Naive thymus-derived CD4-positive, alpha-beta T cell (primary cell): ENCODE measurements around the gene CDH13. TPM values are rescaled to one million over a fixed set of nuclear protein-coding genes. Genes with fewer than 3 reads are reported as not detected.

ENCODE experiments used
- ATAC-seq: fragments of 150-1000 bp; cut with Tn5 transposase; 2 replicates; pipeline ENCODE4 v1.10.0; 2021; ENCODE audit warnings: mild to moderate bottlenecking, moderate library complexity
- CTCF ChIA-PET: fragments of 350-600 bp; sonication (Branson Sonifier 250); formaldehyde crosslinking; loops from one replicate; lab custom pipeline; 2021; ENCODE audit warnings: antibody characterized with exemption; lab: Charles Lee
- POLR2A ChIA-PET: fragments of 350-600 bp; sonication (Branson Sonifier 250); formaldehyde crosslinking; loops from one replicate; lab custom pipeline; 2021; ENCODE audit warnings: antibody characterized with exemption, inconsistent platforms; lab: Charles Lee
- DNase-seq, 9 donors: peaks; one replicate each; pipeline versions ENCODE4 v3.0.0 to v3.0.0-alpha.2; 2020 to 2022; ENCODE audit warnings: mixed read lengths in 1 of 9
- H3K27ac ChIP-seq: one replicate; pipeline ENCODE4 v1.7.0; 2013; ENCODE audit warnings: mild to moderate bottlenecking, low read depth, low read length, moderate library complexity
- H3K27me3 ChIP-seq, 2 donors: one replicate each; pipeline ENCODE4 v1.7.0; 2013; ENCODE audit warnings: low read length in 2 of 2, mild to moderate bottlenecking in 2 of 2, moderate library complexity in 2 of 2; ENCODE audit not compliant: control insufficient read depth in 2 of 2, insufficient read depth in 2 of 2
- H3K36me3 ChIP-seq, 3 experiments: 1 replicate in 2 of 3; 2 replicates in 1 of 3; pipeline ENCODE4 v1.7.0; 2013; ENCODE audit warnings: low read length in 3 of 3, mild to moderate bottlenecking in 3 of 3, moderate library complexity in 1 of 3; ENCODE audit not compliant: insufficient read depth in 3 of 3, control insufficient read depth in 2 of 3
- H3K4me1 ChIP-seq, 2 donors: one replicate each; pipeline ENCODE4 v1.7.0; 2013; ENCODE audit warnings: low read length in 2 of 2, mild to moderate bottlenecking in 2 of 2, moderate library complexity in 1 of 2; ENCODE audit not compliant: control insufficient read depth in 2 of 2, insufficient read depth in 2 of 2
- H3K4me3 ChIP-seq: 2 replicates; pipeline ENCODE4 v1.7.0; 2013; ENCODE audit warnings: mild to moderate bottlenecking, low read length
- H3K9me3 ChIP-seq, 3 experiments: 1 replicate in 2 of 3; 2 replicates in 1 of 3; pipeline ENCODE4 v1.7.0; 2013; ENCODE audit warnings: low read length in 3 of 3; ENCODE audit not compliant: control insufficient read depth in 2 of 3
- H3K27ac Mint-ChIP-seq, 9 donors: one replicate each; pipeline ENCODE4 v1.8.0; 2020 to 2022; ENCODE audit warnings: mixed read lengths in 9 of 9, mild to moderate bottlenecking in 8 of 9, moderate library complexity in 5 of 9, inconsistent platforms in 2 of 9
- H3K27me3 Mint-ChIP-seq, 5 donors: one replicate each; pipeline ENCODE4 v1.8.0; 2021 to 2022; ENCODE audit warnings: mixed read lengths in 5 of 5, mild to moderate bottlenecking in 1 of 5
- H3K36me3 Mint-ChIP-seq, 5 donors: one replicate each; pipeline ENCODE4 v1.8.0; 2020 to 2022; ENCODE audit warnings: mixed read lengths in 5 of 5, mild to moderate bottlenecking in 3 of 5, inconsistent platforms in 1 of 5
- H3K4me1 Mint-ChIP-seq, 7 donors: one replicate each; pipeline ENCODE4 v1.8.0; 2020 to 2022; ENCODE audit warnings: mixed read lengths in 7 of 7, mild to moderate bottlenecking in 3 of 7, inconsistent platforms in 1 of 7
- H3K4me3 Mint-ChIP-seq, 10 donors: one replicate each; pipeline ENCODE4 v1.8.0; 2020 to 2022; ENCODE audit warnings: mild to moderate bottlenecking in 10 of 10, mixed read lengths in 10 of 10, moderate library complexity in 6 of 10, inconsistent platforms in 2 of 10
- H3K9me3 Mint-ChIP-seq, 11 donors: one replicate each; pipeline ENCODE4 v1.8.0; 2020 to 2022; ENCODE audit warnings: mixed read lengths in 11 of 11, mild to moderate bottlenecking in 4 of 11, inconsistent platforms in 1 of 11, moderate library complexity in 1 of 11
- intact Hi-C, 2 donors: fragments of 100-400 bp; cut with micrococcal nuclease; formaldehyde crosslinking; loops; one replicate each; pipeline ENCODE4 v1.15.1; 2023
- polyA plus RNA-seq, 2 donors: library from polyadenylated mRNA; unstranded; fragments of 300-500 nt; fragmentation: Illumina TruSeq; gene quantifications; one replicate each; pipeline ENCODE4 v1.2.3, GENCODE V29; 2021
- total RNA-seq, 6 experiments: library from RNA in 5 of 6; stranded (reverse) in 5 of 6; gene quantifications; 1 replicate in 5 of 6; 2 replicates in 1 of 6; pipeline ENCODE4 v1.2.3 and lab custom pipeline; 2021 to 2026

CDH13 gene
- total and polyA plus RNA-seq, 7 experiments from 2014 or later = not detected

- Mint-ChIP-seq H3K27me3 (peaks cover 0 to 7% (median 0%) of the 10 kb centered on the region in 5 donors), H3K27ac (no peak overlapping the region), H3K4me1 (no peaks in the 10 kb centered on the region), H3K4me3 (no peak overlapping the region), H3K9me3 (peaks cover 0 to 3% (median 0%) of the 10 kb centered on the region in 11 donors), H3K36me3 (no peaks in the 10 kb centered on the region)
- ChIA-PET POLR2A (no interaction called here), CTCF (no interaction called here)
- H3K4me1 ChIP-seq = no peaks in the 10 kb centered on the region
- no peak for ATAC-seq
- H3K36me3 ChIP-seq = no peaks in the 10 kb centered on the region
- no peaks in the 10 kb centered on the region for H3K9me3 ChIP-seq
- intact Hi-C loops = no loop called here
- H3K4me3 ChIP-seq = no peak overlapping the region
- no peaks in the 10 kb centered on the region for H3K27me3 ChIP-seq
- DNase-seq = no peak
- H3K27ac ChIP-seq = no peak overlapping the region
Observed at GRCh38 chr16:83623892-83624291, 997.1 kb downstream of the CDH13 start.

GRCh38 chr16:83624429-83625120 lies 997.8 kb downstream of the CDH13 start:
- Histone ChIP-seq H3K4me1 (no peaks in the 10 kb centered on the region), H3K27me3 (no peaks in the 10 kb centered on the region), H3K4me3 (no peak overlapping the region), H3K27ac (no peak overlapping the region), H3K9me3 (no peaks in the 10 kb centered on the region), H3K36me3 (no peaks in the 10 kb centered on the region)
- POLR2A ChIA-PET = no interaction called here
- peaks cover 0 to 3% (median 0%) of the 10 kb centered on the region in 11 donors for H3K9me3 Mint-ChIP-seq
- H3K27me3 Mint-ChIP-seq = peaks cover 0 to 6% (median 0%) of the 10 kb centered on the region in 5 donors
- no peak overlapping the region for H3K4me3 Mint-ChIP-seq
- CTCF ChIA-PET = no interaction called here
- no peaks in the 10 kb centered on the region for H3K4me1 Mint-ChIP-seq
- DNase-seq (no peak), ATAC-seq (no peak)
- intact Hi-C loops = no loop called here
- no peaks in the 10 kb centered on the region for H3K36me3 Mint-ChIP-seq
- no peak overlapping the region for H3K27ac Mint-ChIP-seq

GRCh38 chr16:83626204-83626603 lies 999.4 kb downstream of the CDH13 start:
- no peak overlapping the region for H3K4me3 Mint-ChIP-seq
- Histone ChIP-seq H3K4me1 (no peaks in the 10 kb centered on the region), H3K36me3 (no peaks in the 10 kb centered on the region), H3K4me3 (no peak overlapping the region), H3K9me3 (no peaks in the 10 kb centered on the region), H3K27ac (no peak overlapping the region), H3K27me3 (no peaks in the 10 kb centered on the region)
- DNase-seq = no peak
- no peak for ATAC-seq
- no peaks in the 10 kb centered on the region for H3K36me3 Mint-ChIP-seq
- no peak overlapping the region for H3K27ac Mint-ChIP-seq
- H3K9me3 Mint-ChIP-seq = peaks cover 0 to 3% (median 0%) of the 10 kb centered on the region in 11 donors
- no peaks in the 10 kb centered on the region for H3K4me1 Mint-ChIP-seq
- intact Hi-C loops = no loop called here
- POLR2A ChIA-PET = no interaction called here
- CTCF ChIA-PET = interaction anchor here (0.6 kb wide), 1 partner anchor 163 kb away, joined by 3 read pairs; no protein-coding TSS in a partner anchor
- H3K27me3 Mint-ChIP-seq = peaks cover 0 to 8% (median 0%) of the 10 kb centered on the region in 5 donors

GRCh38 chr16:83626676-83627075 lies 999.9 kb downstream of the CDH13 start:
- H3K36me3 ChIP-seq = no peaks in the 10 kb centered on the region
- no peaks in the 10 kb centered on the region for H3K9me3 ChIP-seq
- H3K27ac Mint-ChIP-seq = no peak overlapping the region
- ChIA-PET POLR2A (no interaction called here), CTCF (no interaction called here)
- no peak overlapping the region for H3K27ac ChIP-seq
- no peak overlapping the region for H3K4me3 Mint-ChIP-seq
- no peaks in the 10 kb centered on the region for H3K4me1 ChIP-seq
- intact Hi-C loops = no loop called here
- H3K9me3 Mint-ChIP-seq = peaks cover 0 to 3% (median 0%) of the 10 kb centered on the region in 11 donors
- ATAC-seq (no peak), DNase-seq (no peak)
- H3K27me3 ChIP-seq = no peaks in the 10 kb centered on the region
- H3K36me3 Mint-ChIP-seq = no peaks in the 10 kb centered on the region
- no peak overlapping the region for H3K4me3 ChIP-seq
- no peaks in the 10 kb centered on the region for H3K4me1 Mint-ChIP-seq
- peaks cover 0 to 8% (median 0%) of the 10 kb centered on the region in 5 donors for H3K27me3 Mint-ChIP-seq

- Mint-ChIP-seq H3K9me3 (peaks cover 0 to 3% (median 0%) of the 10 kb centered on the region in 11 donors), H3K27ac (no peak overlapping the region), H3K4me3 (no peak overlapping the region), H3K4me1 (no peaks in the 10 kb centered on the region), H3K36me3 (no peaks in the 10 kb centered on the region), H3K27me3 (peaks cover 0 to 8% (median 0%) of the 10 kb centered on the region in 5 donors)
- H3K27me3 ChIP-seq = no peaks in the 10 kb centered on the region
- ATAC-seq (no peak), DNase-seq (no peak)
- no peaks in the 10 kb centered on the region for H3K4me1 ChIP-seq
- H3K36me3 ChIP-seq = no peaks in the 10 kb centered on the region
- H3K27ac ChIP-seq = no peak overlapping the region
- no peak overlapping the region for H3K4me3 ChIP-seq
- intact Hi-C loops = no loop called here
- POLR2A ChIA-PET = no interaction called here
- H3K9me3 ChIP-seq = no peaks in the 10 kb centered on the region
- CTCF ChIA-PET = no interaction called here
Observed at GRCh38 chr16:83627996-83628395, 1001.2 kb downstream of the CDH13 start.

GRCh38 chr16:83629426-83629825 lies 1002.7 kb downstream of the CDH13 start:
- Histone ChIP-seq H3K4me1 (no peaks in the 10 kb centered on the region), H3K4me3 (no peak overlapping the region), H3K36me3 (no peaks in the 10 kb centered on the region), H3K27ac (no peak overlapping the region), H3K9me3 (no peaks in the 10 kb centered on the region), H3K27me3 (no peaks in the 10 kb centered on the region)
- H3K36me3 Mint-ChIP-seq = no peaks in the 10 kb centered on the region
- POLR2A ChIA-PET = no interaction called here
- ATAC-seq (no peak), DNase-seq (no peak)
- no peaks in the 10 kb centered on the region for H3K4me1 Mint-ChIP-seq
- no peak overlapping the region for H3K27ac Mint-ChIP-seq
- intact Hi-C loops = no loop called here
- H3K9me3 Mint-ChIP-seq = peaks cover 0 to 4% (median 0%) of the 10 kb centered on the region in 11 donors
- peaks cover 0 to 8% (median 0%) of the 10 kb centered on the region in 5 donors for H3K27me3 Mint-ChIP-seq
- CTCF ChIA-PET = no interaction called here
- H3K4me3 Mint-ChIP-seq = no peak overlapping the region

- peaks cover 0 to 8% (median 0%) of the 10 kb centered on the region in 5 donors for H3K27me3 Mint-ChIP-seq
- H3K36me3 Mint-ChIP-seq = no peaks in the 10 kb centered on the region
- Histone ChIP-seq H3K27me3 (no peaks in the 10 kb centered on the region), H3K4me3 (no peak overlapping the region), H3K4me1 (no peaks in the 10 kb centered on the region), H3K27ac (no peak overlapping the region), H3K36me3 (no peaks in the 10 kb centered on the region), H3K9me3 (no peaks in the 10 kb centered on the region)
- ATAC-seq = no peak
- DNase-seq = no peak
- H3K4me1 Mint-ChIP-seq = no peaks in the 10 kb centered on the region
- ChIA-PET CTCF (no interaction called here), POLR2A (no interaction called here)
- H3K4me3 Mint-ChIP-seq = no peak overlapping the region
- H3K27ac Mint-ChIP-seq = no peak overlapping the region
- peaks cover 0 to 4% (median 0%) of the 10 kb centered on the region in 11 donors for H3K9me3 Mint-ChIP-seq
- intact Hi-C loops = no loop called here
Observed at GRCh38 chr16:83629836-83630235, 1003.1 kb downstream of the CDH13 start.
